Osteocyte (in vitro differentiated cells): ENCODE data around the gene FKBP4. TPM values are rescaled to one million over a fixed set of nuclear protein-coding genes. Genes with fewer than 3 reads are reported as not detected.

Source experiments
- DNase-seq: peaks from one replicate; pipeline ENCODE4 v3.0.0; 2021; ENCODE audit warnings: mixed read lengths; ENCODE audit not compliant: unreplicated experiment; ENCODE audit errors: extremely low spot score
- H3K27ac Mint-ChIP-seq: one replicate; pipeline ENCODE4 v1.8.0; 2021; ENCODE audit warnings: mild to moderate bottlenecking, mixed read lengths; ENCODE audit not compliant: unreplicated experiment
- H3K27me3 Mint-ChIP-seq: one replicate; pipeline ENCODE4 v1.8.0; 2021; ENCODE audit warnings: mixed read lengths; ENCODE audit not compliant: unreplicated experiment
- H3K36me3 Mint-ChIP-seq: one replicate; pipeline ENCODE4 v1.8.0; 2021; ENCODE audit warnings: mixed read lengths; ENCODE audit not compliant: unreplicated experiment
- H3K4me1 Mint-ChIP-seq: one replicate; pipeline ENCODE4 v1.8.0; 2021; ENCODE audit warnings: mixed read lengths; ENCODE audit not compliant: unreplicated experiment
- H3K4me3 Mint-ChIP-seq: one replicate; pipeline ENCODE4 v1.8.0; 2021; ENCODE audit warnings: mild to moderate bottlenecking, moderate library complexity, mixed read lengths; ENCODE audit not compliant: unreplicated experiment
- H3K9me3 Mint-ChIP-seq: one replicate; pipeline ENCODE4 v1.8.0; 2021; ENCODE audit warnings: mixed read lengths; ENCODE audit not compliant: unreplicated experiment
- CTCF ChIP-seq: fragments of 200-600 bp; sonication (generic); IDR thresholded peaks from 2 replicates; pipeline ENCODE4 v1.5.0; 2021; ENCODE audit warnings: antibody characterized with exemption, mild to moderate bottlenecking, moderate library complexity
- total RNA-seq: library from RNA; stranded (reverse); gene quantifications from 2 replicates; pipeline ENCODE4 v1.2.1, GENCODE V29; 2021

FKBP4 gene
- total RNA-seq, 1 donor from 2014 or later = 43.3 TPM

- Mint-ChIP-seq H3K9me3 (no peaks in the 10 kb centered on the region), H3K4me1 (peaks cover 10% of the 10 kb centered on the region), H3K4me3 (peak overlapping the region; percentile 83), H3K36me3 (peaks cover 30% of the 10 kb centered on the region), H3K27me3 (no peaks in the 10 kb centered on the region), H3K27ac (no peak overlapping the region)
- no peak for DNase-seq
- TF ChIP-seq CTCF = no peak
Measured at GRCh38 chr12:2796187-2796666, 1.5 kb downstream of the FKBP4 start.

GRCh38 chr12:2797721-2798418, 3.1 kb downstream of the FKBP4 start:
- Mint-ChIP-seq H3K27me3 (no peaks in the 10 kb centered on the region), H3K27ac (no peak overlapping the region), H3K9me3 (no peaks in the 10 kb centered on the region), H3K36me3 (peaks cover 40% of the 10 kb centered on the region), H3K4me3 (no peak overlapping the region), H3K4me1 (peaks cover 10% of the 10 kb centered on the region)
- TF ChIP-seq CTCF = peak; percentile 20
- DNase-seq = no peak

- no peak overlapping the region for H3K4me3 Mint-ChIP-seq
- TF ChIP-seq CTCF = no peak
- H3K36me3 Mint-ChIP-seq = peaks cover 46% of the 10 kb centered on the region
- H3K27ac Mint-ChIP-seq = no peak overlapping the region
- H3K27me3 Mint-ChIP-seq = no peaks in the 10 kb centered on the region
- DNase-seq = no peak
- no peaks in the 10 kb centered on the region for H3K9me3 Mint-ChIP-seq
- peaks cover 29% of the 10 kb centered on the region for H3K4me1 Mint-ChIP-seq
Measured at GRCh38 chr12:2800046-2800570, 5.3 kb downstream of the FKBP4 start.

- no peak for DNase-seq
- peaks cover 39% of the 10 kb centered on the region for H3K4me1 Mint-ChIP-seq
- H3K27ac Mint-ChIP-seq = no peak overlapping the region
- no peaks in the 10 kb centered on the region for H3K27me3 Mint-ChIP-seq
- H3K4me3 Mint-ChIP-seq = no peak overlapping the region
- H3K9me3 Mint-ChIP-seq = no peaks in the 10 kb centered on the region
- no peak for TF ChIP-seq CTCF
- peaks cover 46% of the 10 kb centered on the region for H3K36me3 Mint-ChIP-seq
Measured at GRCh38 chr12:2801044-2801783, 6.4 kb downstream of the FKBP4 start.
